Upper lobe of left lung (tissue), 4 donors: ENCODE results near the gene PLAC1.

Source experiments
- CTCF ChIP-seq, 6 experiments: fragments of 450-650 bp in 4 of 6; fragments of 200-600 bp in 2 of 6; sonication (generic) in 2 of 6; IDR thresholded peaks; one replicate each; pipeline ENCODE4 v1.5.1; 2016 to 2019; ENCODE audit warnings: antibody characterized with exemption in 6 of 6
- EP300 ChIP-seq, 4 donors: sonication (generic); formaldehyde crosslinking; IDR thresholded peaks; one replicate each; pipeline ENCODE4 v1.5.1; 2017; ENCODE audit warnings: antibody characterized with exemption in 4 of 4, control low read depth in 2 of 4
- POLR2A ChIP-seq, 4 donors: fragments of 450-650 bp; IDR thresholded peaks; one replicate each; pipeline ENCODE4 v1.5.1; 2016 to 2017; ENCODE audit warnings: antibody characterized with exemption in 4 of 4, mild to moderate bottlenecking in 2 of 4
- POLR2AphosphoS5 ChIP-seq, 2 donors: sonication (generic); formaldehyde crosslinking; IDR thresholded peaks; one replicate each; pipeline ENCODE4 v1.5.1; 2017; ENCODE audit warnings: antibody characterized with exemption in 2 of 2

GRCh38 chrX:134669378-134670098 is 11.3 kb upstream of the PLAC1 start:
- TF ChIP-seq POLR2A (IDR thresholded peaks at IDR 0.05) (no peak), CTCF (IDR thresholded peaks at IDR 0.05) (no peak), POLR2AphosphoS5 (IDR thresholded peaks at IDR 0.05) (no peak), EP300 (IDR thresholded peaks at IDR 0.05) (no peak)
